GM18502 (cell line): Measurements from ENCODE around the gene DNAH14.
"Not testable (repeated sequence)": the region's sequence is repeated elsewhere in the genome, so short reads cannot be mapped to it uniquely, and the experiment has no call there.

Experiments used
- ATAC-seq: cut with Tn5 transposase; IDR thresholded peaks from one replicate; pipeline ENCODE4 v1.9.1; 2021; ENCODE audit warnings: mild to moderate bottlenecking; ENCODE audit not compliant: unreplicated experiment, poor library complexity

DNAH14 gene

DNA sequence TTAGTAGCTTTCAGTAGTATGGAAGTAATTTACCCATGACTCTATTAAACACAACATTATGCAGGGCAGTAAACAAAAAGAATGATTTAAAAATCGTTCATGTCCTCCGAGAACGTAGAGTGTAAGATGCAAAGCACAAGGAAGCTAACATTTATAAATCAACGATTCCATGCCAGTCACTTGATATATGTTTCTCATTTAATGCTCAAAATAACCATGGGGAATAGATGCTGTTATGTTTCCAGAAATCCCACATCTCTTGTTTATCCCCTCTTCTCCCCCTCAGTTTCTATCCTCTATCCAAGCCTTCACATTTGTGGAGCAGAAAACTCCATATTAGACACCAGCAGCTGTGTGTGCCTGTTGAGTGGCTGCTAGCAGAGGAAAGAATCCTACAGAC, 445.5 kb downstream of the DNAH14 start:
- ATAC-seq = no peak

DNA sequence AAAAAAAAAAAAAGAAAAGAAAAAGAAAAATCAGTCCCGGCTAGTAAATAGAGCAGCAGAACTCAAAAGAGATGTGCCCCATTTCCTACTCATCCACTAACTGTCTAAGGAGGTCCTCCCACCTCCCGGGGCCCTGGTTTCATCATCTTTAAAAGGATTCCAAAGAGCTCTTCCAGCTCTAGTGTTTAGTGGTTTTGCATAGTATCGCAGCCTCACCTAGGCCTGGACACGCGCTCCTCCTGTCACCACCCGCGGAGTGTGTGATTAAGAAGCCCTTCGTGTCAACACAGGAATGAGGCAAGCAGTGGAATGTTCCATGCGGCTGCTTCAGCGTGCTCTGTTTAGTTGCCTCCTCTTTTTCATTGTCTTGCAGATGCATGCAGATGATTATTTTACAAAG, 449.4 kb downstream of the DNAH14 start:
- no peak for ATAC-seq

DNA sequence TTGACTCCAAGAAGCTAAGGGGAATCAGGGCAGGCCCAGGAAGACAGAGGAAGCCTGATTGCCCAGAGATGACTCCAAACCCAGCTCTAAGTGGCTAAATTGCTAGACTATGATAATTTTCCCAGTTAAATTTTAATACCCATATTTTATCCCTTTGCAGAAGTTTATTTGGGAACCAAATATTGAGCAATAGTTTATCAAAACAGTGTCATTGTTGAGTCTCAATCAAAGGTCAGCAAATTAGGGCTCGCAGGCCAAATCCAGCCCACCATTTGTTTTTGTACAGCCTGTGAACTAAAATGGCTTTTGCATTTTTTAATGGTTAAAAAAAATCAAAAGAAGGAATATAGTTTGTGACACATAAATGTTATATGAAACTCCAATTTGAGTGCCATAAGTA, 451.2 kb downstream of the DNAH14 start:
- no peak for ATAC-seq

DNA sequence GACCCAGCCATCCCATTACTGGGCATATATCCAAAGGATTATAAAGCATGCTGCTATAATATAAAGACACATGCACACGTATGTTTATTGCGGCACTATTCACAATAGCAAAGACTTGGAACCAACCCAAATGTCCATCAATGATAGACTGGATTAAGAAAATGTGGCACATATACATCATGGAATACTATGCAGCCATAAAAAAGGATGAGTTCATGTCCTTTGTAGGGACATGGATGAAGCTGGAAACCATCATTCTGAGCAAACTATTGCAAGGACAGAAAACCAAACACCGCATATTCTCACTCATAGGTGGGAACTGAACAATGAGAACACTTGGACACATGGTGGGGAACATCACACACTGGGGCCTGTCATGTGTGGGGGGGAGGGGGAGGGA, 457.4 kb downstream of the DNAH14 start:
- ATAC-seq = not testable (repeated sequence)

DNA sequence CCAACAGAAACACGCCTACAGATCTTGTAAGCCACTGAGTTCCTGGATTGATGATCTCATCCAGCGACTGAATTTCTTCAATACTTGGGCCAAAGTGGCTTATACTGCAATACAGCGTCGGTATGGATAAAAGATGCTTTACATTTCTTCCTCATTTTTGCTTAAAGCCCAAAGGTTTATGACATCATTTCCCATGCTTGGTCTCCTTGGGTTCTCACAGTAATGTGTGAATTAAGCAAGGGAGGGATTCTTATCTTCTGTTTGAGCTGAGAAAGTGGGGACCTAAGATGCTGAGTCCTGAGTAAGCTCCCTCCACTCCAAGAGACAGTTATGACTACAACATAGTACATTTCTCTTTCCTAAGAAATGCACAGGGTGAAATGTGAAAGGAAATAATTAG, 458.9 kb downstream of the DNAH14 start:
- ATAC-seq = no peak

DNA sequence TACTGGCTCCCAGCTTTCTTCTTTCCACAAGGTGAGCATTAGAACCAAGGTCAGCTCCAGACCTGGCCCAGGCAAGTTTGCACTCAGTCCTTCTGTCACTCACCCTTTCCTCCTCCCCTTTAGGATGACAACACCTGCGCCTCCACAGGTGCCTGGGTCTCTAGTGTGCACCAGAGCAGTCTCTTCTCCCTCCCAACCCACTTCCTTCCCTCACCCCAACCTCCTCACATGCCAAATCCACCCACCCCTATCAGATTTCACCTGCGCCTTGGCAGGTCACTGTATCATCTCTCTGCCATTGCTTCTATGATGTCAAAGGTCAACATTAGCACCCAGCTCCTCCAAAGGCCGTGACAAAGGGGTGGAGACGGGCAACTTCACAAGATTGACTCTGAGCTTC, 460.4 kb downstream of the DNAH14 start:
- ATAC-seq = no peak

DNA sequence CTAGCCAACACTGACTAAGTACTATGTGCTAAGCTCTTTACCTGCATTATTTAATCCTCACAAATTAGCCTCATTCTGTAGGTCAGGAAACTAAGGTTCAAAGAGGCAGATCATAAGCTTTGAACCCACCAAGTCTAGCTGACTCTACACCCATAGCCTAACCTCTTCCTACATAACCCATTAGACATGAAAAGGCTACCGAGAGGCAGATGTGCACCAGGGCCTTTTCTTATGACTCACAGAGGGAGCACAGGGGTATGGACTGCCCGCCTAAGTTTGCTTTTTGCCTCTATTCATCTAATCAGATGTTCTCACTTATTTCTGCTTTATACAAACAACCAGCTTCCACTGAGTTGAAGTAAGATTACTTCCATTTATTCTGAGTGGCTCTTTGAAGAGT, 466.9 kb downstream of the DNAH14 start:
- no peak for ATAC-seq

DNA sequence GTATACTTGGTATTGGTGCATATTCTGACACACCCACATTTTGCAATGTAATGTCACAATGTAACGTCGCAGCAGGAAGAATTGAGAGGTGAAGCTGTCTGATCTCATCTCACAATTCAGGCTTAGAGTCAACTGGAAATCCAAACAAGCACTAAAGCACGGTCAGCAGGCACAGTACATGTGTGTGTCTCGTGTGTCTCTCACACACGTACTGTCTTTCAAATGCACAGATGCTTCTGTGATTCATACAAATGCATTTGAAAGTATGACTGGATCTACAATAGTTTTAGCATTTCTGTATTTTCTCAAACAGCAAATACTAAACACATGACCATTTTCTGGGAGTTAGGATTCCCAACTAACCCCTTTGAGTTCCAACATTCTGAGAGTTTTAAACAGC, 471.5 kb downstream of the DNAH14 start:
- no peak for ATAC-seq

DNA sequence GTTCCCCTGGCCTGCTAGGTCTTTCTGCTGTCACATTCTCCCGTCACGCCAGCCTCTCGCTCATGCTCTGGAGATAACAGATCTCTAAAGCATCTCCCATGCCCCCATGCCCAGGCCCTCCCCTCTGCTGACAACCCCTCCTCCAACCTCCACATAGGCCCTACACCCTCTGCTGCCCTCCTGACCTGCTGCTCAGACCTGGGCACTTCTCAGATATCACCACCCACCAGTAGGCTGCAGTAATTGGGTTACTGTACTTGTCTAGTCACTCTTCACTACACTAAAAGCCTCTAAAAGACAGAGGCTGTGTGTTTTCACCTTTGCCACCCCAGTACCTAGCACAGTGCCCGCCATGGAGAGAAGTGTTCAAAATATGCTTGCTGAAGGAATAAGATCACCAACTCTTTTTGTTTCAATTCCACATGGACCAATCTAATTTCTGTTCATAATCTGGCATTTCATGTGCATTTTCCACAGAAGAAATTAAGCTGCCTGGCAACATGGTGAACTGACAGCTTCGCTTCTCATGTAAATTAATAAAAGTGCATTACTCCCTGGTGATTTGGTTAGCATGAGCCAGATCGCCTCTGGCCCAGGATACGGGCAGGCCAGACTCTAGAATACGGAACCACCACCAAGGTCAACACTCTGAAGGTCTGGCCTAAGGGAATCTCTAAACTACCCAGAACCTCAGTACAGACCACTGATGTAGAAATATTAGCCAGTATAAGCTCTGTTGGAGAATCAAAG, 477.7 kb downstream of the DNAH14 start:
- no peak for ATAC-seq

DNA sequence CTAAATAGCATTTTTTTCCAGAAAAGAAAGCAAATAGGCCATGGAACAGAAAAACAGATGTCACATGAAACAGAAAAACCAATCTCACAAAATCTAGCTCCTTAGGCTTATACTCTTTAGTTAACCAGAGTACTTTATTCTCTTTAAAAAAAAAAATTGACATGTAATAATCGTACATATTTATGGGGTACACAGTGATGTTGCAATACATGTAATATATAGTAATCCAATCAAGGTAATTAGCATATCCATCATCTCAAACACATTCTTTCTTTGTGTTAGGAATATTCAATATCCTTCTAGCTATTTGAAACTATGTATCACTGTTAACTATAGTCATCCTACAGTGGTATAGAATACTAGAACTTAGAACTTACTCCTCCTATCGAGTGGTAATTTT, 478.3 kb downstream of the DNAH14 start:
- ATAC-seq = no peak

DNA sequence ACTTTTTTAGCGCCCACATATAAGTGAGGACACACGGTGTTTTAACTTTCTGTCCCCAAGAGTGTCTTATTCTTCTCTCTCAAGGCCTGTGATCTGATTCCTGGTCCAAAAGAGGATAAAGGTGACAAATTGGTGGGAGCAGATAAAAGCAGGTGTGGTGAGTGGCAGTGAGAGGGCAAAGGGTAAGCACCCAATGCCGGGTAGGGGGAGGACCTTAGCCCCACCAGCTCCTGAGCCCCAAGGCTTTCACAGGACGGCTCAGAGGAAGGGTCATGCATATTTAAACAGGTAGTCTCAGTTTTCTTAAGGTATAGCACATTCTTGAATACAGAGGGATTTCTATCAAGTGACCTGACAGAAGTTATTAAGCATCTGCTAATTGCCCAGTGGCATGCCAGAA, 478.8 kb downstream of the DNAH14 start:
- no peak for ATAC-seq

DNA sequence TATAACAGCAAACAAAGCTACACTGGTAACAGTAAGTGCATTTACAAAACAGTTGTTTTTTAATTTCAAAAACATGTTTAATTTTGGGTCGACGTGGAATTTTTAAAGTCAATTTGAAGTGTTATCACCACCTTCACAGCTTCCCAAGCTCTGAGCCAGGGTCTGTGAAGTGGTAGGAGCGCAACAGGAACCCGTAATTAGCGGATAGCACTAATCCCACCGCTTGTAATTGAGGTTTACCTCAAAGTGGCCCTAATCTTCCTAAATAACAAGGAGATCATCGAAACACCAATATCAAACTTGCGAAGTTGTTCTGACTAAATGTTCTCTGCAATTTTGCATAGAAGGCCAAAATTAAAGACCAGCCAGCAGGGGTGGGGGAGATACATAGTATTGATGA, 479.6 kb downstream of the DNAH14 start:
- no peak for ATAC-seq

DNA sequence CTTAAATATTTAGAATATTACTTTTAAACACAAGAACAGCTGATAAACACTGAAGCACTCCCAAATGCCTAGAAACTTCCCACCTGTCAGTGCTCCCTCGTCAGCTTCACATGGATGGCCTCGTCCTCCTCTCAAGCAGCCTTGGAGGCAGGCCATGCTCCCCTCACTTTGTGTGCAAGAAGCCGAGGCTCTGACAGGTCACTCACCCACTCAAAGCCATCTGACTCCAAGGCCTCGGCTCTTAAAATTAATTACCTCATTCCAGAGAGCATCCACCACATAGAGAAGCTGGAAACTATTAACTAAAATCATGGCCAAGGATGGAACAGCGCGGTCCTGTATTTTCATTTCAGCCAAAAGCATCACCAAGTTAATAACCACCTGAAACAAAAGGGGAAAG, 480.6 kb downstream of the DNAH14 start:
- no peak for ATAC-seq

DNA sequence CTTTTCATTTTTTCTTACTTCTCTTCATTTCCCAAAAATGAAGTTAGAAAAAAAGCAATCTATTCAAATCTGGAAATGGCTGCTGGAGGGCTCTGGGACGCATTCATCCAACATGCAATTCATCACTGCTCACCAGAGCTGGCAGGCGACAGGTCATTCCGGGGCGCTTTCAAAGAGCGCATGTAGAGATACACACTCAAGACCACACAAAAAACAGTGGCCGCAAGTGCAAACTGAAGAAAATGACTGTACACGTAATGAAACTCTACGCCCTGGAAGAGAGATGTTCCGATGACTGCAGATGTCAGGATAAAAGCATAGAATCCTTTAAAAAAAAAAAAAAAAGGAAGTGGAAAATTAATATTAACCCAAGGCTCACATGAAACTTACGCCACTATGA, 482.8 kb downstream of the DNAH14 start:
- no peak for ATAC-seq

DNA sequence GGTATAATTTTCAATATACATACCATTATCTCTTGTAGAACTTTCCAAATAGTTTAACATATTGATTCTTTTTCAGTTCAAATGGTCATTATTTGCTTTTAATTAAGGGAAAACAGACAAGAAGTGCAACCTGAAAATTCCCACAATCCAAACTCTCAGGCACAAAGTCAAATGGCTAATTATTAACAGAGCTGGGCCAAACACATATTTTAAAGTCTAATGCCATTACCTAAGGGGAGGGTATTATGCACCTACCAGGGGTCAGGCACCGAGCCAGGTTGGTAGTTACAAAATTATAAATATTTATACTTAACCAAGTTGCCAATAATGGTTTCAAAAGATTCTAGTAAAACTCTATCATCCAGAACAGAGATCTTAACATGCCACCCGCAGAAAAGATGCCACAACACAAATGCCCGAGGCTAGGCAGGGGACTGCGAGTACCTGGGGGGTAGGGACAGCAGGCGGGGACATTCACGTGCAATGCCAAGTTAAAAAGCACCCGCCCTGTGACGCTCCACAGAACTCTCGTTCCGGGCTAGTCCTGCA, 483.4 kb downstream of the DNAH14 start:
- ATAC-seq = no peak

DNA sequence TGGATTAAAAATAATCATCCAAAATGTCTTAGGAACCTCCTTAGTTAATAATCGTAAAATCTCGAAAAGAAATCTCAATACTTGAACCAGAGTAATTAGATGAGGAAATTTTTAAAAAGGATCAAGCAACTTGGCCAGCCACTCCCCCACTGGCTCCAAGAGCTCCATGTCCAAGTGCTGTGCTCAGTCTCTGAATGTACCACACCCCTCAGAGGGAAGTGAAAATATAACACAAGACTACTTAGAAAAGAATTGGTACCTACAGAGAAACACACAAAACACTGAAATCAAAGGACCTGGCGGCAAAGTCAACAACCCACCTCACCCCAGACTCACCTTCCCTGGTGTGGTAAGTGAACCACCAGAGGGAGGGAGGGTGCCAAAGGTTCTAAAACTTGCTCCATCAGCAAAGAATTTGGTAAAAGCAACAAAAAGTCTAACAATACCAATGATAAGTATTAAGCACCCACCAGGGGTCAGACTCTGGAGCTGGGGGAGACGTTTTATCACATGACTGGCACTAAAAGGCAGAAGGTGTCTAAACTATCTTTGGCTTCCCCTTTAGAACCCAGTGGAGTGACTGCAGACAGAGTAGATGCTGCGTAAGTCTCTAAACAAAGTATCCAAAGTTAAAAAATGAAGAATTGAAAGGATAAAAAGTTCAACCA, 484.4 kb downstream of the DNAH14 start:
- ATAC-seq = no peak

DNA sequence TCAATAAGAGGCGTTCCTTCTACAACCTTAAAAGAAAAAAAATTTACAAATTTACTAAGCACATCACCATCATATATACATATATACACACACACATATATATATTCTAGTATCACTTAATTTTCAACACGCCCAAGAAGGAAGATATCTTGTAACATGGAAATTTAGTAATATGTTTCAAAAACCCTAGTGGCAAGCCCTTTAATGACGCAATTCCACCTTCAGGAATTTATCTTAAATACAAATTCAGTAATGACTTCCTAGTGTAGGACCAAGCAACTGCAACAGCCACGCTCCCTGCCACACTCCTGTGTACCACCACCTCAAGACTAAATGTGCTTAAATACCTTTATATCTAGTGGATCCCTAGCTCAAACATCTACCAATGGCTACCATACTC, 485.8 kb downstream of the DNAH14 start:
- no peak for ATAC-seq

DNA sequence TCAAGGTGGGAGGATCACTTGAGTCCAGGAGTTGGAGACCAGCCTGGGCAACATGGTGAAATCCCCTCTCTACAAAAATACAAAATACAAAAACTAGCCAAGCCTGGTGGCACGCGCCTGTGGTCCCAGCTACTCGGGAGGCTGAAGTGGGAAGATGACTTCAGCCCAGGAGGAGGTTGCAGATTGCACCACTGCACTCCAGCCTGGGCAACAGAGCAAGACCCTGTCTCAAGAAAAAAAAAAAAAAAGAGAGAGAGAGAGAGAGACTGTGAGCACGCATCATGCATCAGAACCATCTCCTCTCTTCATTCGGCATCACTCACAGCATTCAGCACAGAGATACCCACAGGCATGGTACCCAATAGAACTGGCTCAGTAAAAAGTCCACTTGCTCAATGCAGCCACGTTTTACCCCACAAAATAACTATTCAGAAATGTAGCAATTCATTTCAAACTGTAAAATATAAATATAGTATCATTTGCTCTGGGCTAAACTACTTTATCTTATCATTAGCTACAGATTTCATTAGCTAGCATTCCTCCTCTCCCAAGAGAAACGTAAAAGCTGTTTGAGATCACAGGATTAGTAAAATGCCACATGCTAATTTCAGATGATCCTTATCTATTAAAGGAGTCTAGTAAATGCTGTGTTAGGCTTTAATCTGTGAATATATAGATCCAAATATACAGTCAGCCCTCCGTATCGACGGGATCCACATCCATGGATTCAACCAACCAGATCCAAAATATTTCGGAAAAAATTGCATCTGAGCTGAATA, 486.7 kb downstream of the DNAH14 start:
- ATAC-seq = no peak

DNA sequence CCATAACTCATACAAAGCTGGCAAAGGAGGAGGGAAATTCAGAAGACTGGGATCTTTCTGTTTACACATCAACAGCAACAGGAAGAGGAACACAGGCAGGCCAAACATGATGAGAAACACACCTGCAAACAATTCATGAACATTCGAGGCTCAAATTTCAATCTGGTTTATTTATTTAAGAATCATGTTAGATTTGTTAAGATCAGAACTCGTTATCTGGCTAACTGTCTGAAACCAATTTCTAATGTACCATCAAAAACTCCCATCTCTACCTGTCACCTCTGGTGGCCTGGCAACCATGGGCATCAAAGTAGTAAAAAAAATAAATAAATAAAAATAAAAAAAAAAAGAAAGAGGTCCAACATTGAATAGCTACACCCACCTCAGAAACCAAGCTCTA, 488.6 kb downstream of the DNAH14 start:
- ATAC-seq = no peak

DNA sequence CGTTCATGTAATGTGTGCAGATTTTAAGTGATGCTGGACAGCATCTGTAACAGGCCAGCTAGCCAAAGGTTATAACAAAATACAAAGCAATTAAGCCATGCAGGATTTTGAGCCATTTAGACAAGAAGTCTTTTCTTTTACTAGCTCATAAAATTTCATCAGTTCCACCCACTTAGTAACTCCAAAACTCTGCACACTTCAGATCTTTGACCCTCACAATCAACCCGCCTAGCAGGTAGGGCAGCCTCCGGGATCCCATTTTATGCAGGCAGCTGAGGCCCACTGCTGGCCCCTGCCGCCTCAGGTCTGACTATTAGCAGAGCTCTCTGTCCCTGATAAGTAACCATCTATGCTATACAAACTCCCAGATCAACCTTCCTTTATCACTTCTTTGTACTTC, 489.1 kb downstream of the DNAH14 start:
- ATAC-seq = no peak

DNA sequence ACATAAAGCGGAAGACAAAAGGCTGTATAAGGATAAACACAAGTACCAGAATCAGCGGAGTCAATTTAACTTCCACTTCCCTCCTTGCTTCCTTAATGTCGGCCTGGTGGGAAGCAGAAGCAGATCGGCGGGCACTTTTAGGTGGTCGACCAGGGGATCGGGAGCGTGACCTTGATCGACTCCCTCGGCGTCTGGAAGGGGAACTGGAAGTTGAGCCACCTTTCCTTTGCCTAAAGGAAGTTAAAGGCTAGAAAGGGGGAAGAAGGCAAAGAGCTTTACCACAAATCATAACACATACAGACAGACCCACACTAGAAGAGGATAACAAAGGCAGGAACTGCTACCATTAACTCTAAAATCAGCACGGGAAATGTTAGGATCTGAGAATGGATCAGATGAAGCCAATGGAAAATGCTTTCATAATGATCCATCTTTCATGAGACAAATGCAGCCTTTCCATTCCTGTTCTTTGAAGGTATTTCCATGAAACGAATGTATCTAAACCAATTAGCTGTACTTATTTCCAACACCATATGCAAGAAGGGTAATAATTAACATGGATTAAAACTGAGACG, 492.6 kb downstream of the DNAH14 start:
- no peak for ATAC-seq
